HepG2 (cell line): ENCODE data around the gene GFPT1.

ENCODE experiments used
- POLR2AphosphoS5 ChIP-seq: IDR thresholded peaks from 2 replicates; pipeline ENCODE4 v1.6.1; 2012; ENCODE audit warnings: low read depth, low read length
- TF ChIP-seq, protein P1 (sequence below): sonication (generic); formaldehyde crosslinking; IDR thresholded peaks from 2 replicates; pipeline ENCODE4 v1.5.0; 2020; ENCODE audit warnings: mild to moderate bottlenecking, missing genetic modification reagents, moderate library complexity

- TF ChIP-seq POLR2AphosphoS5 = no peak
- TF ChIP-seq, protein P1, sequence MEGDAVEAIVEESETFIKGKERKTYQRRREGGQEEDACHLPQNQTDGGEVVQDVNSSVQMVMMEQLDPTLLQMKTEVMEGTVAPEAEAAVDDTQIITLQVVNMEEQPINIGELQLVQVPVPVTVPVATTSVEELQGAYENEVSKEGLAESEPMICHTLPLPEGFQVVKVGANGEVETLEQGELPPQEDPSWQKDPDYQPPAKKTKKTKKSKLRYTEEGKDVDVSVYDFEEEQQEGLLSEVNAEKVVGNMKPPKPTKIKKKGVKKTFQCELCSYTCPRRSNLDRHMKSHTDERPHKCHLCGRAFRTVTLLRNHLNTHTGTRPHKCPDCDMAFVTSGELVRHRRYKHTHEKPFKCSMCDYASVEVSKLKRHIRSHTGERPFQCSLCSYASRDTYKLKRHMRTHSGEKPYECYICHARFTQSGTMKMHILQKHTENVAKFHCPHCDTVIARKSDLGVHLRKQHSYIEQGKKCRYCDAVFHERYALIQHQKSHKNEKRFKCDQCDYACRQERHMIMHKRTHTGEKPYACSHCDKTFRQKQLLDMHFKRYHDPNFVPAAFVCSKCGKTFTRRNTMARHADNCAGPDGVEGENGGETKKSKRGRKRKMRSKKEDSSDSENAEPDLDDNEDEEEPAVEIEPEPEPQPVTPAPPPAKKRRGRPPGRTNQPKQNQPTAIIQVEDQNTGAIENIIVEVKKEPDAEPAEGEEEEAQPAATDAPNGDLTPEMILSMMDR (CRISPR knock-in tag) = no peak
These were observed 8.8 kb upstream of the GFPT1 start for GRCh38 chr2:69395866-69396265.
